Gastroesophageal sphincter (tissue), 3 donors: Measurements from ENCODE around the gene DNAH7.

ENCODE experiments used
- CTCF ChIP-seq, 4 experiments: fragments of 200-600 bp in 2 of 4; fragments of 450-650 bp in 2 of 4; sonication (generic) in 1 of 4; IDR thresholded peaks; one replicate each; pipeline ENCODE4 v1.5.1; 2017 to 2019; ENCODE audit warnings: antibody characterized with exemption in 4 of 4, mild to moderate bottlenecking in 2 of 4, moderate library complexity in 2 of 4
- EP300 ChIP-seq: sonication (generic); formaldehyde crosslinking; IDR thresholded peaks from one replicate; pipeline ENCODE4 v1.6.1; 2017; ENCODE audit warnings: antibody characterized with exemption, mild to moderate bottlenecking
- POLR2AphosphoS5 ChIP-seq: sonication (generic); formaldehyde crosslinking; IDR thresholded peaks from one replicate; pipeline ENCODE4 v1.6.1; 2017; ENCODE audit warnings: antibody characterized with exemption

GRCh38 chr2:195741191-195741590 lies 327.4 kb downstream of the DNAH7 start:
- TF ChIP-seq CTCF (IDR thresholded peaks at IDR 0.05) (no peak), POLR2AphosphoS5 (no peak), EP300 (no peak)
